Activated naive CD4-positive, alpha-beta T cell treated with anti-CD3 and anti-CD28 coated beads, Interleukin-2, amount 50 U/mL, for 24 hours (primary cell): Measurements from ENCODE around the gene ADAMTS5.

Experiments
- H3K27ac Mint-ChIP-seq: one replicate; pipeline ENCODE4 v1.8.0; 2021; ENCODE audit warnings: mild to moderate bottlenecking, mixed read lengths
- H3K27me3 Mint-ChIP-seq: one replicate; pipeline ENCODE4 v1.8.0; 2021; ENCODE audit warnings: mixed read lengths
- H3K36me3 Mint-ChIP-seq: one replicate; pipeline ENCODE4 v1.8.0; 2021; ENCODE audit warnings: mixed read lengths
- H3K4me1 Mint-ChIP-seq: one replicate; pipeline ENCODE4 v1.8.0; 2021; ENCODE audit warnings: mixed read lengths
- H3K4me3 Mint-ChIP-seq: one replicate; pipeline ENCODE4 v1.8.0; 2021; ENCODE audit warnings: mild to moderate bottlenecking, mixed read lengths
- H3K9me3 Mint-ChIP-seq: one replicate; pipeline ENCODE4 v1.8.0; 2021; ENCODE audit warnings: mixed read lengths

ADAMTS5 gene

DNA sequence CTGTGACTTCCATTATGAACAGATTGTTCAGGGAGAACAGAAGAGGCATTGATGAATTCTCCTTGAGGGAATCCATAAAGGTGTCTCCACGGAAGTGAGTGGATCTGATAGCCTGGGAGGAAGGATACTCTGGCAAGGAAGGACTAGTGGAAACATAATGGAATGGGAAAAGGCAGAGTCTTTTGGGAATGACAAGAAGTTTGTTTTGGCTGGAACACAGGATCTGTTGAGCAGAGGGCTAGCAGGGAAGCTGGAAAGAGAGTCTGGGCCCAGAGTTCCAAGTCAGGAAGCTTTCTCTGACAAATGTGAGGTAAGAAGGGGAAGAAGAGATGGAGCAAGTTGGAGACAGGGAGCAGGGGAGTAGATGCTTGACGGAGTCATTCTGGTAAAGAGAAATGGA is 8.1 kb downstream of the ADAMTS5 start:
- H3K27me3 Mint-ChIP-seq, result peaks cover 2% of the 10 kb centered on the region
- H3K9me3 Mint-ChIP-seq, result no peaks in the 10 kb centered on the region
- H3K4me1 Mint-ChIP-seq, result no peaks in the 10 kb centered on the region
- H3K36me3 Mint-ChIP-seq, result no peaks in the 10 kb centered on the region
- no peak overlapping the region for H3K27ac Mint-ChIP-seq
- no peak overlapping the region for H3K4me3 Mint-ChIP-seq

GRCh38 chr21:26956813-26957212 is 10.1 kb downstream of the ADAMTS5 start:
- H3K4me3 Mint-ChIP-seq, result no peak overlapping the region
- peaks cover 2% of the 10 kb centered on the region for H3K27me3 Mint-ChIP-seq
- no peaks in the 10 kb centered on the region for H3K36me3 Mint-ChIP-seq
- no peaks in the 10 kb centered on the region for H3K4me1 Mint-ChIP-seq
- H3K27ac Mint-ChIP-seq, result no peak overlapping the region
- H3K9me3 Mint-ChIP-seq, result no peaks in the 10 kb centered on the region

DNA sequence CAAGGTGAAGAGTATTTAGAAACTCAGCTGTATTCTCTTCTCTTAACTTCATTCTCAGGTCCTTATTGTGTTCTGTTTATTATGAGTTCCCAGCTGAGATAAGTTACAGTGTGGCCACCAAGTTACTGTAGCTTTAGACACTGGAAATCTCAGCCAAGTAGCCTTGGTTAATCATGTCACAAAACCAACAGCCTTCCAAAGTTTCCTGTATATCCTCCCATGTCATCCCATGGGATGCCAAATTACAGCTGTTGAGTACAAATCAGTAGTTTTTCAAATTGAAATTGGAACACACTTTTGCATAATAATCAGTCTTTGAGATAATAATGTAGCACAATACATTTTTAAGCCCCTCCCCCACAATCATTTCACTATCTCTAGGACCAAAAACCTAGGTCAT is 10.7 kb downstream of the ADAMTS5 start:
- H3K4me3 Mint-ChIP-seq, result no peak overlapping the region
- H3K4me1 Mint-ChIP-seq, result no peaks in the 10 kb centered on the region
- no peaks in the 10 kb centered on the region for H3K36me3 Mint-ChIP-seq
- H3K9me3 Mint-ChIP-seq, result no peaks in the 10 kb centered on the region
- no peak overlapping the region for H3K27ac Mint-ChIP-seq
- peaks cover 2% of the 10 kb centered on the region for H3K27me3 Mint-ChIP-seq

DNA sequence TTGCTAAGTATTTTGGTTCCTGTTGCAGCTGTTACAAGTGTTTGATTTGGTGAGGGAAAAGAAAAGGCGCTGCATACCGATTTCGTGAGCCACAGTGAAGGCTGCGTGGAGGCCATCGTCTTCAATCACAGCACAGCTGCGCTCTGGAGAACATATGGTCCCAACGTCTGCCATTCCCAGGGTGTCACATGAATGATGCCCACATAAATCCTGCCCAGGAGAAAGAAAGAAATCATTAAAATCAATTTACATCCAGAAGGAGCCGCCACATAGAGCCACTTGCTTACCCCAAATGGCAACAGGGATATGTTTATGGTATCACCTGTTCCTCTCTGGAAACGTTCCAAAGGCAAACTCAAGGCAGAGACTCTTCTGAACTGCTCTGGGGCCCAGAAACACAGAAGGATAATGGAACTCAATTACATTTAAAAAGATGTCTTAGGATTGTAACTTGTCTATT is 12.2 kb downstream of the ADAMTS5 start:
- Mint-ChIP-seq H3K27ac (no peak overlapping the region), H3K4me1 (no peaks in the 10 kb centered on the region), H3K9me3 (no peaks in the 10 kb centered on the region), H3K36me3 (no peaks in the 10 kb centered on the region), H3K27me3 (peaks cover 2% of the 10 kb centered on the region), H3K4me3 (no peak overlapping the region)

- H3K27me3 Mint-ChIP-seq, result peaks cover 4% of the 10 kb centered on the region
- no peak overlapping the region for H3K27ac Mint-ChIP-seq
- H3K4me1 Mint-ChIP-seq, result no peaks in the 10 kb centered on the region
- H3K9me3 Mint-ChIP-seq, result no peaks in the 10 kb centered on the region
- H3K4me3 Mint-ChIP-seq, result no peak overlapping the region
- H3K36me3 Mint-ChIP-seq, result no peaks in the 10 kb centered on the region
These were observed 14.4 kb downstream of the ADAMTS5 start for GRCh38 chr21:26952374-26953066.

DNA sequence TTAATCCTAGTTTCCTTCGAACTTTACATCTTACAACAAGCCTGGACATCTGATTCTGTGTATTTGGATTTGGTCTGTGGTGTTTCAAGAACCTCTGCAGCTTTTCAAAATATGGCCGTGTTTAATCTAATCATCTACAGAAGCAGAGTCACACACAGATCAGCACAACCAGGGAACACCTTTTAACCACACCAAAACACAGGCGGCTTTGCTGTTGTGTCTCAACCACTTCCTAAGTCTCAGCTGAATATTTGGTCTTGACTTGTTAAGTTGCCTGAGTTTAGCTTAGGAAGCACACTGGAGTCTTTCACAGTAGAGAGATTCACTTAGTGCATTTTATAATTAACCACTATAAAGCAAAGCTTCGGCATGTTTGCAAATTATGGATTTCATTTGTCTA is 17.1 kb downstream of the ADAMTS5 start:
- no peaks in the 10 kb centered on the region for H3K9me3 Mint-ChIP-seq
- H3K27me3 Mint-ChIP-seq, result peaks cover 4% of the 10 kb centered on the region
- H3K4me3 Mint-ChIP-seq, result no peak overlapping the region
- H3K36me3 Mint-ChIP-seq, result no peaks in the 10 kb centered on the region
- H3K4me1 Mint-ChIP-seq, result no peaks in the 10 kb centered on the region
- H3K27ac Mint-ChIP-seq, result no peak overlapping the region

GRCh38 chr21:26948194-26948593 is 18.7 kb downstream of the ADAMTS5 start:
- Mint-ChIP-seq H3K27ac (no peak overlapping the region), H3K36me3 (no peaks in the 10 kb centered on the region), H3K27me3 (peaks cover 4% of the 10 kb centered on the region), H3K4me1 (no peaks in the 10 kb centered on the region), H3K9me3 (no peaks in the 10 kb centered on the region), H3K4me3 (no peak overlapping the region)

DNA sequence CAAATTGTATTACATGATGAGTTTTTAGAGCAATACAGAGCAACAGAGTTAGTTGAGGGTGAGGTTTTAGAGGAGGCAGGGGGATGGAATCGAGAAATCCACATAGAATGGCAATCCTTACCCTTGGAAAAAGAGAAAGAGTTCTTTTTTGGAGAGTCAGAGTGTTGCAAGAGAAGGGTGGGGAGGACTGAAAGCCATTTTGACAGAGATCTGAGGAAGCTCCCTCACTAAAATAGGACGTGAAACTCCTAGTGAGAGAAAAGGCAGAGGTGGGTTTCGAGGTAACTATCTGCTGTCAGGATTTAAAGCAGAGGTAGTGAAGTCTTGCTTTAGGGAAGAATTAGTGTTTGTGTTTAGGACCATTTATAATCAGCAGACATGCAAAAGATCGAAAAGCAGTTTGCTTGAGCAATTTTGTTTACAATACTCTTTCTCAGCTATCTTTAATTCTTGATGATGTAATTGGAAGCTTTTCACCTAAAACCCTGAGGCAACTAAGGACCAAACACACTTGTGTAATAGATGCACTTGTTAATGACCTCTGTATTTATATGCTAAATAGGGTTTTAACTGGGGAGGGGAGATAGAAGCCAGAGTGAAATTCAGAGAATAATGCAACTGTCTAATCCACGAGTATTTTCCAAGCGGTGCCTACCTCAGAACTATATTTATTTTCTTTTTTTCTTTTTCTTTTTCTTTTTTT is 20.0 kb downstream of the ADAMTS5 start:
- Mint-ChIP-seq H3K4me3 (no peak overlapping the region), H3K36me3 (no peaks in the 10 kb centered on the region), H3K4me1 (no peaks in the 10 kb centered on the region), H3K27ac (no peak overlapping the region), H3K9me3 (no peaks in the 10 kb centered on the region), H3K27me3 (peaks cover 1% of the 10 kb centered on the region)

GRCh38 chr21:26945916-26946675 is 20.8 kb downstream of the ADAMTS5 start:
- no peaks in the 10 kb centered on the region for H3K4me1 Mint-ChIP-seq
- H3K27me3 Mint-ChIP-seq, result peaks cover 1% of the 10 kb centered on the region
- H3K4me3 Mint-ChIP-seq, result no peak overlapping the region
- no peak overlapping the region for H3K27ac Mint-ChIP-seq
- no peaks in the 10 kb centered on the region for H3K36me3 Mint-ChIP-seq
- no peaks in the 10 kb centered on the region for H3K9me3 Mint-ChIP-seq

- Mint-ChIP-seq H3K4me1 (no peaks in the 10 kb centered on the region), H3K36me3 (no peaks in the 10 kb centered on the region), H3K9me3 (no peaks in the 10 kb centered on the region), H3K27me3 (peaks cover 1% of the 10 kb centered on the region), H3K27ac (no peak overlapping the region), H3K4me3 (no peak overlapping the region)
These were observed 23.0 kb downstream of the ADAMTS5 start for GRCh38 chr21:26943921-26944320.

DNA sequence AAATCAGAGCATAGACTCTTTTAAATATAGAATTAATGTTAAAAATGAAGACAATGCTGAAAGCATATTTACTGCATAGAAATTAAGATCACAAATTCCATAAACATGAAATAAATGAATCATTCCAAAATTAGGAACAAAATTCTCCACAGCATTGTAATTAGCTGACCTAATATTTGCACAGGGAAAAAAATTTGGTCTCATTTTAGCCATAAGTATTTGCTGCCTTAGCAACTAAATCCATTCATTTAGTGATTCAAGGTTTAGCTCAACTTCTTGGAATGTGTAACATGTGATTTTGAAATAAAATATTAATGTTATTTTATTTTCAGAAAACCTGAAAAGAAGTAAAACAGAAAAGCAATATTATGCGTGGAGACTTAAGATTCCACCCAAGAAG is 25.5 kb downstream of the ADAMTS5 start:
- Mint-ChIP-seq H3K4me3 (no peak overlapping the region), H3K4me1 (no peaks in the 10 kb centered on the region), H3K27ac (no peak overlapping the region), H3K9me3 (no peaks in the 10 kb centered on the region), H3K27me3 (peaks cover 3% of the 10 kb centered on the region), H3K36me3 (no peaks in the 10 kb centered on the region)

DNA sequence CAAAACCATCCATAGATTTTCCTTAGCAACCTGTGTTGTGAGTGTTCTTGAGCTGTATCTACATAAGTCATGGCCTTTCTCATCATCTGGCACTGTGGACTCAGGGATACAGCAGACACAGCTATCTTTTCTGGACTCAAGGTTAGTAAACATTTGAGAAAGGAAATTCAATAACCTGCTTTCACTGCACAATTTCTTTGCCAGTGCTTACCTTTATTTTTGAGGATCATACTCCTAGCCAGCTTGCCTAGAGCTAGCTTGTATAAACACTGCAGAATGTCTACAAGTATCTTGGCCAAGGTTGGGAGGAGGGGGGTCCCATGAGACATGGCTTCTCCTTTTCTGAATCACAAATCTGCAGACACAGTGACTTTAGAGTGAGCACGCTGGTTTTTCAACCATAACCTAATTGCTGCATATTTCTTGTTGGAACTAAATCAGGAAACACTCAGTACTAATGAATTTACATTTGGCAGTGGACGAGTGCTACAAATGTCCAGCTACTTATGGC is 27.2 kb downstream of the ADAMTS5 start:
- Mint-ChIP-seq H3K9me3 (no peaks in the 10 kb centered on the region), H3K27me3 (peaks cover 4% of the 10 kb centered on the region), H3K4me3 (no peak overlapping the region), H3K4me1 (no peaks in the 10 kb centered on the region), H3K36me3 (no peaks in the 10 kb centered on the region), H3K27ac (no peak overlapping the region)

GRCh38 chr21:26936641-26937040 is 30.2 kb downstream of the ADAMTS5 start:
- no peaks in the 10 kb centered on the region for H3K36me3 Mint-ChIP-seq
- H3K27ac Mint-ChIP-seq, result no peak overlapping the region
- H3K27me3 Mint-ChIP-seq, result peaks cover 4% of the 10 kb centered on the region
- no peaks in the 10 kb centered on the region for H3K4me1 Mint-ChIP-seq
- no peak overlapping the region for H3K4me3 Mint-ChIP-seq
- H3K9me3 Mint-ChIP-seq, result no peaks in the 10 kb centered on the region

DNA sequence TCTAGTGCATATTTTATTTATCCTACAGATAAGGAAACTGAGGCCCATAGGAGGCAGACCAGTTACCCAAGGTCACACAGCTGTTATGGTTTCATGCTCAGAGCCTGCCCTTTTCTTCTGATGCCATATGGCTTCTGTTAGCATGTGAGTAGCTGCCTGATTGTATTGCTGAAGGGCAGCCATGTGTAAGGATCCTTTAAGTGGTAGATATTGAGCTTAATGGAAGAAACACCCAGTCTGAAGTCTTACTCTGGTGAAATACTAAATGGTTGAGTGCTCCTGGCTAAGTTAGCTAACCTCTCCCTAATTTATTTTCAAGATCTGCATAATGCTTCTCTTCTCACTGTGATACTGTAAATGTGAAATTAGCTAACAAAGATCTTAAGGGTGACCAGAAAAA is 30.9 kb downstream of the ADAMTS5 start:
- H3K9me3 Mint-ChIP-seq, result no peaks in the 10 kb centered on the region
- H3K36me3 Mint-ChIP-seq, result no peaks in the 10 kb centered on the region
- H3K27me3 Mint-ChIP-seq, result peaks cover 4% of the 10 kb centered on the region
- no peaks in the 10 kb centered on the region for H3K4me1 Mint-ChIP-seq
- no peak overlapping the region for H3K4me3 Mint-ChIP-seq
- H3K27ac Mint-ChIP-seq, result no peak overlapping the region

- Mint-ChIP-seq H3K4me3 (no peak overlapping the region), H3K27ac (no peak overlapping the region), H3K36me3 (no peaks in the 10 kb centered on the region), H3K4me1 (no peaks in the 10 kb centered on the region), H3K9me3 (no peaks in the 10 kb centered on the region), H3K27me3 (peaks cover 4% of the 10 kb centered on the region)
These were observed 32.5 kb downstream of the ADAMTS5 start for GRCh38 chr21:26934383-26934782.

GRCh38 chr21:26933448-26933847 is 33.4 kb downstream of the ADAMTS5 start:
- Mint-ChIP-seq H3K36me3 (no peaks in the 10 kb centered on the region), H3K4me3 (no peak overlapping the region), H3K4me1 (no peaks in the 10 kb centered on the region), H3K27me3 (peaks cover 2% of the 10 kb centered on the region), H3K27ac (no peak overlapping the region), H3K9me3 (no peaks in the 10 kb centered on the region)
